Thyroid gland (tissue), 4 donors: ENCODE measurements around the gene INF2. TPM values are rescaled to one million over a fixed set of nuclear protein-coding genes. Genes with fewer than 3 reads are reported as not detected.
A peak's percentile ranks its signal among the peaks of the same experiment; 100 is the strongest.

ENCODE experiments used
- DNase-seq, 2 donors: peaks; one replicate each; pipeline ENCODE4 v3.0.0-alpha.2; 2019
- H3K27ac ChIP-seq, 3 donors: fragments of 200-600 bp; sonication (generic); 1 replicate in 2 of 3; 2 replicates in 1 of 3; pipeline ENCODE4 v1.5.1; 2016 to 2019; ENCODE audit warnings: mild to moderate bottlenecking in 1 of 3, moderate library complexity in 1 of 3
- H3K27me3 ChIP-seq: fragments of 200-600 bp; sonication (generic); one replicate; pipeline ENCODE4 v1.5.1; 2019
- H3K36me3 ChIP-seq, 2 donors: fragments of 200-600 bp; sonication (generic); one replicate each; pipeline ENCODE4 v1.5.1; 2016 to 2019
- H3K4me1 ChIP-seq, 2 donors: fragments of 200-600 bp; sonication (generic); one replicate each; pipeline ENCODE4 v1.5.1; 2017 to 2019
- H3K4me3 ChIP-seq, 3 donors: fragments of 200-600 bp; sonication (generic); replicated peaks in 1 of 3; 1 replicate in 2 of 3; 2 replicates in 1 of 3; pipeline ENCODE4 v1.5.1; 2016; ENCODE audit warnings: mild to moderate bottlenecking in 1 of 3
- H3K9me3 ChIP-seq: fragments of 200-600 bp; sonication (generic); one replicate; pipeline ENCODE4 v1.5.1; 2017
- POLR2A ChIP-seq, 2 donors: fragments of 450-650 bp; IDR thresholded peaks; one replicate each; pipeline ENCODE4 v1.6.1; 2017; ENCODE audit warnings: antibody characterized with exemption in 2 of 2, mild to moderate bottlenecking in 2 of 2, moderate library complexity in 1 of 2
- WGBS, 2 donors: methylation state at CpG; one replicate each; pipeline ENCODE4 v1.1.5; 2017; 5-methylcytosine and 5-hydroxymethylcytosine counted together
- intact Hi-C: fragments of 100-400 bp; cut with DNase I; formaldehyde crosslinking; loops from one replicate; pipeline ENCODE4 v1.15.1; 2023
- total RNA-seq, 4 donors: library from RNA; depleted of rRNA; stranded (reverse); fragments of >200 nt; gene quantifications; one replicate each; pipeline ENCODE4 v1.2.3, GENCODE V29; 2016
- TF ChIP-seq, protein P1 (sequence below), 6 experiments: fragments of 200-600 bp in 3 of 6; fragments of 450-650 bp in 3 of 6; sonication (generic) in 3 of 6; IDR thresholded peaks; one replicate each; pipeline ENCODE4 v1.5.1; 2016 to 2019; ENCODE audit warnings: antibody characterized with exemption in 6 of 6, mild to moderate bottlenecking in 2 of 6, inconsistent platforms in 1 of 6, moderate library complexity in 1 of 6

Gene INF2
- total RNA-seq, 4 donors from 2014 or later = 35.1 to 54.7 (median 42.5) TPM

DNA sequence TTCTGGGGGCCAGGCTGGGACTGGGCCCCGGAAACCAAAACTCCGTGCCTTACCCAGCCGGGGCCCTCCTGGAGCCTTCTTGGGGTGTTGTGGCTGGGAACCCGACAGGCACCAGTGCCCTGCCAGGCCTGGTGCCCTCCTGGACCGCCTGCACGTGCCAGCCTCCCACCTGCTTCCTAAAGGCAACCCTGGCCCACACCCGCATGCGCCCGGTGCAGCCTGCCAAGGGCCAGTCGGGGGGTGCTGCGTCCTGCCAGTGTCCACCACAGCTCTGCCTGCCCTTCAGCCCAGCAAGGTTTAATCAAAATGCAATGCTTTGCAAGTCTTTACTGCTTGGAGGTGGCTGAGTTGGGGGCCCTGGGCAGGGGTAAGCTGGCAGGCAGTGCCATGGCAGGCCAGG, 29.5 kb downstream of the INF2 start:
- no peak overlapping the region for H3K27ac ChIP-seq
- 87 to 100% methylated on average over 1 to 8 of the region's 11 CpGs for WGBS, 2 donors
- no peaks in the 10 kb centered on the region for H3K9me3 ChIP-seq
- no peak for TF ChIP-seq POLR2A (IDR thresholded peaks at IDR 0.05)
- TF ChIP-seq, protein P1, sequence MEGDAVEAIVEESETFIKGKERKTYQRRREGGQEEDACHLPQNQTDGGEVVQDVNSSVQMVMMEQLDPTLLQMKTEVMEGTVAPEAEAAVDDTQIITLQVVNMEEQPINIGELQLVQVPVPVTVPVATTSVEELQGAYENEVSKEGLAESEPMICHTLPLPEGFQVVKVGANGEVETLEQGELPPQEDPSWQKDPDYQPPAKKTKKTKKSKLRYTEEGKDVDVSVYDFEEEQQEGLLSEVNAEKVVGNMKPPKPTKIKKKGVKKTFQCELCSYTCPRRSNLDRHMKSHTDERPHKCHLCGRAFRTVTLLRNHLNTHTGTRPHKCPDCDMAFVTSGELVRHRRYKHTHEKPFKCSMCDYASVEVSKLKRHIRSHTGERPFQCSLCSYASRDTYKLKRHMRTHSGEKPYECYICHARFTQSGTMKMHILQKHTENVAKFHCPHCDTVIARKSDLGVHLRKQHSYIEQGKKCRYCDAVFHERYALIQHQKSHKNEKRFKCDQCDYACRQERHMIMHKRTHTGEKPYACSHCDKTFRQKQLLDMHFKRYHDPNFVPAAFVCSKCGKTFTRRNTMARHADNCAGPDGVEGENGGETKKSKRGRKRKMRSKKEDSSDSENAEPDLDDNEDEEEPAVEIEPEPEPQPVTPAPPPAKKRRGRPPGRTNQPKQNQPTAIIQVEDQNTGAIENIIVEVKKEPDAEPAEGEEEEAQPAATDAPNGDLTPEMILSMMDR (IDR thresholded peaks at IDR 0.05) = no peak
- no peak for DNase-seq
- intact Hi-C loops = no loop called here
- no peaks in the 10 kb centered on the region for H3K27me3 ChIP-seq
- H3K36me3 ChIP-seq = peaks cover 11 to 18% of the 10 kb centered on the region in 2 donors
- peaks cover 7 to 8% of the 10 kb centered on the region in 2 donors for H3K4me1 ChIP-seq
- H3K4me3 ChIP-seq = no peak overlapping the region

DNA sequence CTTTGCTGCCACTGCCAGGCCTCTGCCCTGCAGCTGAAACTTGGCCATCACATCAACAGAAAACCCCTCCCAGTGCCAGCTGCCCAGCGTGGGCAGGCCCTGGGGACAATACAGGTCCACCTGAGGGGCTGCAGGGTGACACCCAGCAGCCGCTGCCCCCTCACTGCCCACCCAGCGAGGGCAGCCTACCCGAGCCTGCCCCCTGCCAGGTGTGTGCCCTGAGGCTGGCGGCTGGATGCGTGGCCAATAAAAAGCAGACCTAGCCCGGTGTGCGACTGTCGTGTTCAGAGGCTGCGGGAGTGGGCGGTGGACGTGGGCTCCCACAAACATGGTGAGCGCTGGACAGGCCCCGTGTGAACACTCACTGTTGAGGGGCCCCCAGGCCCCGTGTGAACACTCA, 29.9 kb downstream of the INF2 start:
- H3K36me3 ChIP-seq = peaks cover 11 to 13% of the 10 kb centered on the region in 2 donors
- no peak overlapping the region for H3K27ac ChIP-seq
- TF ChIP-seq POLR2A (IDR thresholded peaks at IDR 0.05) = no peak
- TF ChIP-seq, protein P1 (IDR thresholded peaks at IDR 0.05) = no peak
- no peaks in the 10 kb centered on the region for H3K27me3 ChIP-seq
- H3K4me1 ChIP-seq = peaks cover 8 to 9% of the 10 kb centered on the region in 2 donors
- H3K9me3 ChIP-seq = no peaks in the 10 kb centered on the region
- 94% methylated on average over 8 of the region's 15 CpGs; no CpG with 5 or more reads in 1 of the 2 donors for WGBS, 2 donors
- no peak for DNase-seq
- intact Hi-C loops = no loop called here
- H3K4me3 ChIP-seq = no peak overlapping the region

DNA sequence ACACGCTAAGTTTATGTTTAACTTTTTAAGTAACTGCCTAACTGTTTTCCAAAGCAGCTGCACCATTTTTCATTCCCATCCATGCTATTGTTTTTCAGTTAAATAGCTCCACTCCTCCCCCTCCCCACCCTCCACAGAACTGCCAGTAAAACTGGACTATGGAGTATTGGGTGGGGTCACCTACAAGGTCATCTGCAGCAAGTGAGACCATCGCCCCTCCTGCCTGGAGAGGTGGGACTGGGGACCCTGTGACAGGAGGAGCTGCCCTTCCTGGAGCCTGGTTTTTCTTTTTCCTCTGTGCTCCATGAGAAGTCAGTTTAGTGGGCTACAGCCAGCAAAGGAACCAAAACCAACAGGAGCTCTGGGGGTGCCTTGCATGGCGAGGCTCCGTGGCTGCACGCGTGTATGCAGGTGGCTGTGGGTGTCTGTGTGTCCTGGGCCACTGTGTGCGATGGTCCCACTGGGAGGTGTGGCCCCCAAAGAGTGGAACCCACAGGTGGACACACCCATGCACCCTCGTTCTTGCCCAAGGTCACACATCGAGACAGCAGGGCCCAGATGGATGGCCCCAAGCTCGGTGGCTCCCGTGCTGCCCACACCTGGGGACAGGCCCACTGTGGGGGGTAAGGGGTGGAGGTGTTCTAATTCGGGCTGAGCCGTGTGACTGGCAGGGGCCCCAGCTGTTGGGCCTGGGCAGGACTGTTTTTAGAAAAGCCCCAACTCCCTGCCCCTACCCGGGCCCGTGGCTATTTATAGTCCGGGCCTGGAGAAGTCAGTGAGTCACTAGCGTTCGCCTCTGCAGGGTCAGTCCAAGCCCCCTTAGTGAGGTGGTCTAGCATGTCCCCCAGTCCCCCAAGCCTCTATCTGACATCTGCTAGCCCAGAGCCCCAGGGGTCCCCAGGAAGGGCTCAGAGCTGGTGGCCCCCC, 32.4 kb downstream of the INF2 start:
- H3K9me3 ChIP-seq = no peaks in the 10 kb centered on the region
- no peak overlapping the region for H3K4me3 ChIP-seq
- no peaks in the 10 kb centered on the region for H3K27me3 ChIP-seq
- peaks cover 15 to 24% of the 10 kb centered on the region in 2 donors for H3K4me1 ChIP-seq
- H3K36me3 ChIP-seq = no peaks in the 10 kb centered on the region
- no peak overlapping the region for H3K27ac ChIP-seq
- TF ChIP-seq, protein P1 (IDR thresholded peaks at IDR 0.05) = no peak
- TF ChIP-seq POLR2A (IDR thresholded peaks at IDR 0.05) = no peak
- DNase-seq = no peak
- WGBS, 2 donors = 92 to 93% methylated on average over 2 to 18 of the region's 18 CpGs
- intact Hi-C loops = no loop called here

DNA sequence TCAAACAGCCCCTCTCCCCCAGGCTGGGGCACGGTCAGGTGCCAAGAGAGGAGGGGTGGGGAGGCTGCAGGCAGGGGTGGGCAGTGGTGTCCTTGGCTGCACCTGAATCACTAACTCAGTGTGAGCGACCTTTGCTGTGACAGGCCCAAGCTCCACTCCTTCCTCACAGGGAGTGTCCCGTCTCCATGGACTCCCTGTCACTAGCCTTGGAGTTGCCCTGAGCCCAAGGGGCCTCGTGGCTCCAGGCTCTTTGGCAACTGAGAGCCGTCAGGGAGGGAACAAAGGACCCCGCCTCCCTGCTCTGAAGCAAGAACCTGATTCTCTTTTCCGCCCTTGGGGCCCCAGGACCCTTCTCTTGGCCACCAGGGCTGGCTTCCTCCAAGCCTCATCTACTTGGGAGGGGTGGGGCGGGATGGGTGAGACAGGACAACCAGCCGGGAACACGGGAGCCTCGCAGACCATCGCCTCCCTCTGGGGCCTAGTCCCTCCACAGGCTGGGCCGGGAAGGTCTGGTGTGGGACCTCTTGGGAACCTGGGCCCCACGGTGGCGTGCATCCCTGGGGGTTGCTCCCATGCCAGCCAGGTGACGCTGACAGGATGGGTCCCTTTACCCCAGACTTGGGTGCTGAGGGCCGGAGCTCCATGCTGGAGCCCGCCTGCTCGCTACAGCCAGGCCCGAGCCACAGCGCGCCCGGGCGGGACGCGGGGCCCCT, 33.7 kb downstream of the INF2 start:
- intact Hi-C loops = no loop called here
- H3K27me3 ChIP-seq = no peaks in the 10 kb centered on the region
- WGBS, 2 donors = 75 to 85% methylated on average over 9 to 15 of the region's 26 CpGs
- TF ChIP-seq, protein P1 (IDR thresholded peaks at IDR 0.05) = no peak
- TF ChIP-seq POLR2A (IDR thresholded peaks at IDR 0.05) = no peak
- DNase-seq = no peak
- no peaks in the 10 kb centered on the region for H3K36me3 ChIP-seq
- peaks cover 15 to 24% of the 10 kb centered on the region in 2 donors for H3K4me1 ChIP-seq
- H3K9me3 ChIP-seq = no peaks in the 10 kb centered on the region
- peak overlapping the region in 1 of 3 donors; percentile 69 for H3K4me3 ChIP-seq
- no peak overlapping the region for H3K27ac ChIP-seq
